HAP-1 (cell line): ENCODE data around the gene LATS2.
A peak's percentile ranks its signal among the peaks of the same experiment; 100 is the strongest.
"Not testable (repeated sequence)": the region's sequence is repeated elsewhere in the genome, so short reads cannot be mapped to it uniquely, and the experiment has no call there.

Experiments
- DNase-seq, 2 experiments: peaks; one replicate each; pipeline ENCODE4 v3.0.0-alpha.2; 2016 to 2020; ENCODE audit warnings: low spot score in 2 of 2
- H3K27me3 ChIP-seq: fragments of 250-450 bp; sonication (Bioruptor Pico); 2 replicates; pipeline ENCODE4 v1.5.1; 2020; ENCODE audit warnings: low read depth, mild to moderate bottlenecking, moderate library complexity
- H3K36me3 ChIP-seq: fragments of 250-450 bp; sonication (Bioruptor Pico); replicated peaks from 2 replicates; pipeline ENCODE4 v1.5.1; 2020; ENCODE audit warnings: mild to moderate bottlenecking
- H3K4me1 ChIP-seq: fragments of 250-450 bp; sonication (Bioruptor Pico); 2 replicates; pipeline ENCODE4 v1.5.1; 2020; ENCODE audit warnings: mild to moderate bottlenecking
- H3K4me3 ChIP-seq: fragments of 250-450 bp; sonication (Bioruptor Pico); 2 replicates; pipeline ENCODE4 v1.5.1; 2020; ENCODE audit warnings: mild to moderate bottlenecking, moderate library complexity
- H3K9me3 ChIP-seq: fragments of 250-450 bp; sonication (Bioruptor Pico); 2 replicates; pipeline ENCODE4 v1.5.1; 2020; ENCODE audit warnings: mild to moderate bottlenecking, moderate library complexity
- in situ Hi-C: fragments of 300-500 bp; cut with MboI; formaldehyde crosslinking; loops from 3 replicates; pipeline ENCODE4 v1.14.3; 2020; ENCODE audit warnings: low sequenced_read_pairs, inconsistent platforms, mixed read lengths

Gene LATS2

GRCh38 chr13:20981370-20982095 lies 79.9 kb downstream of the LATS2 start:
- DNase-seq = no peak
- peaks cover 51% of the 10 kb centered on the region for H3K36me3 ChIP-seq
- H3K9me3 ChIP-seq = no peaks in the 10 kb centered on the region
- H3K4me1 ChIP-seq = no peaks in the 10 kb centered on the region
- in situ Hi-C loops = no loop called here
- H3K27me3 ChIP-seq = no peaks in the 10 kb centered on the region
- no peak overlapping the region for H3K4me3 ChIP-seq

DNA sequence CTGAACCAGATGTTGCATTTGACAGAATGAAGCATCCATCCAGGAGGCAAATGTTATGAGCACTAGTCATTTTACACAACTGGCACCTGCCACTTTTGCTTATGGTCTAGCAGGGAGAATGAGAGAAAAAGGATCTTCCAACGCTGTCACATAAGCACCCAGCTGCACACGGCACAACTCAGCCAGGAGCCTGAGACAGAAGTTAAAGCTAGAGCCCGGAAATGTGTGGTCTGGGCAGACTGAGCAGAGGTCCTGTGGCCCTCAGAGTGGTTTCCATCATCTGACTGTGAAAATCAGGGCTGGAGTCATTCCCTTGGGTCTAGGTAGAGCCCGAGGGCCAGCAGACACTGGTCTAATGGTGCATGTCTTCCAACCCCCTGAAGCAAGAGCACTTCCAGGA lies 80.5 kb downstream of the LATS2 start:
- DNase-seq = no peak
- Histone ChIP-seq H3K4me1 (no peaks in the 10 kb centered on the region), H3K27me3 (no peaks in the 10 kb centered on the region), H3K4me3 (no peak overlapping the region), H3K9me3 (no peaks in the 10 kb centered on the region), H3K36me3 (peaks cover 54% of the 10 kb centered on the region)
- in situ Hi-C loops = no loop called here

DNA sequence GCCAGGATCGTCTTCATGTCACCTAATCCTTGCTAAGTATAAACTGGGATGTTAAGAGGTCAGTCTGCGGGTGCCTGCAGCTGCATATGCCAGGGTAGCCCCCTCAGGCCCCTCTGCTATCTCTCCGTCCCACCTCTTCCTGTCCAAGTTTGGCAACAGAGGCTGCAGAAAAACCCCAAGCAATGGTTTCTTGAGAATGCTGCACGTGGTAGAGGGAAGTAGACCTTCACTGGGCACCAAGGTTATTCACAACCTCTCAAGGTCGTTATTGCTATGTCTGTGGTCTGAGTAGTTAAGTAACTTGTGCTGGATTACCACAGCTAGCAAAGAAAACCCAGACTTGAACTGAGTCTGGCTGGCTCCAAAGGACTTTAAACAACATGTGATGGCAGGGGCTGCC lies 81.0 kb downstream of the LATS2 start:
- in situ Hi-C loops = no loop called here
- Histone ChIP-seq H3K36me3 (peaks cover 55% of the 10 kb centered on the region), H3K9me3 (no peaks in the 10 kb centered on the region), H3K27me3 (no peaks in the 10 kb centered on the region), H3K4me3 (no peak overlapping the region), H3K4me1 (no peaks in the 10 kb centered on the region)
- no peak for DNase-seq

DNA sequence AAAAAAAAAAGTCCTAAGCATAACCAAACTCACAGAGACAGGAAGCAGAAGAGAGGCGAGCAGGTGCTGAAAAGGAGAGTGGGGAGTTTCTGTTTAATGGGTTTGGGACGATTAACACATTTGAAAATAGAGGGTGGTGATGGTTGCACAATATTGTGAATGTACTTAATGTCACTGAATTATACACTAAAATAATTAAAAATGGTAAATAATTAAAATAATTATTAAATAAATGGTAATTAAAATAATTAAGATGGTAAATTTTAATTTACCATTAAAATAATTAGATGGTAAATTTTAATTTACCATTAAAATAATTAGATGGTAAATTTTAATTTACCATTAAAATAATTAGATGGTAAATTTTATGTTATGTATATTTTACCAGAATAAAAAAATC lies 84.0 kb downstream of the LATS2 start:
- Histone ChIP-seq H3K4me3 (no peak overlapping the region), H3K36me3 (peaks cover 70% of the 10 kb centered on the region), H3K9me3 (no peaks in the 10 kb centered on the region), H3K4me1 (no peaks in the 10 kb centered on the region), H3K27me3 (no peaks in the 10 kb centered on the region)
- DNase-seq = no peak
- in situ Hi-C loops = no loop called here

DNA sequence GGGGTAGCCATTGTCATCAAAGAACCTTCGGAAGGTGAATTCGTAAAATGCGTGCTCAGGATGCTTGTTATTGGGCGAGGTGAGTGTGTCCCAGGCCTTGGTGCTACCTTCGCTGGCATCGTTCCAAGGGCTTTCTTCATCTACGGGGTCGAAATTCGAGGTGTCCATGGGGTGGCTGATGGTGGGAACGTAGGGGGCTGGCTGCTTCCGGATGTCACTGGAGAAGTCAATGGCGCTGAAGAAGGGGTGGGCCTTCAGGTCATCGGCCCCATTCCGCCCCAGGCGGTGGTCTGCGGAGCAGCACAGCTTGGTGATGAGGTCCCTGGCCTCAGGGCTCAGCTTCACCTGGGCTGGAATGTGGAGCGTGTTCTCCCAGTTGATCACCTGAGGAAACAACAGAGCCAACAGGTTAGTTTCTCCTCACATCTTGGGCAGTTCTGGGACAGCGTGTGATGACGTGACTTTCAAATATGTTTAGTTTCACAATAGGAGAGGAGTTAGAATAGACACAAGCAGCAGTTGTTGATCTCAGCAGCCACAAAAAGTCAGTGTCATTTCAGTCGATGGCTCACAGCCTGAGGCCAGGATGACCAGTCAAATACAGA lies 86.3 kb downstream of the LATS2 start:
- Histone ChIP-seq H3K27me3 (no peaks in the 10 kb centered on the region), H3K4me3 (no peak overlapping the region), H3K36me3 (peaks cover 49% of the 10 kb centered on the region), H3K9me3 (no peaks in the 10 kb centered on the region), H3K4me1 (no peaks in the 10 kb centered on the region)
- in situ Hi-C loops = no loop called here
- DNase-seq = no peak

DNA sequence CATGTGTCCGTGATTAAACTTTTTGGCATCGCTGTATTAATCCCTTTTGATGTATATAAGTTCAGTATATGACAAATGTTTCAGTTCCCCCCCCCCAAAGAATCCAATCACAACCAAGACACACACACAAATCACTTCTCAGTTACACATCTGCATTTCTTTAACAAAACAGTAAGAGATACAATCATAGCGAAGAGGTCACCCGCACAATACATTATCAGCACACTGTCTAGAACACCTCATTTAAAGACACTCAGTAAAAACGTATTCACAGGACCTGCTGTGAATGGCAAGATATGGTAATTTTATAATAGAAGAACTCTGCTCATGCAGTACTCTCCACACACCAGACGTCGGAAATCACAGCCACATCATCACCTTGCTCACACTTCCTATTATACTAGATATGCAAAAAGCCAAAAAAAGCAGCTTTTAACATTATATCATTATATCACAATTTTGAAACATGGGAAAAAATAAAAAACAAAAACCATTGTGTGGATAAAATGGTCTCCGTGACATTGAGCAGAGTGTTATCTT lies 87.4 kb downstream of the LATS2 start:
- Histone ChIP-seq H3K27me3 (no peaks in the 10 kb centered on the region), H3K36me3 (peaks cover 39% of the 10 kb centered on the region), H3K4me1 (no peaks in the 10 kb centered on the region), H3K4me3 (no peak overlapping the region), H3K9me3 (no peaks in the 10 kb centered on the region)
- in situ Hi-C loops = no loop called here
- no peak for DNase-seq

DNA sequence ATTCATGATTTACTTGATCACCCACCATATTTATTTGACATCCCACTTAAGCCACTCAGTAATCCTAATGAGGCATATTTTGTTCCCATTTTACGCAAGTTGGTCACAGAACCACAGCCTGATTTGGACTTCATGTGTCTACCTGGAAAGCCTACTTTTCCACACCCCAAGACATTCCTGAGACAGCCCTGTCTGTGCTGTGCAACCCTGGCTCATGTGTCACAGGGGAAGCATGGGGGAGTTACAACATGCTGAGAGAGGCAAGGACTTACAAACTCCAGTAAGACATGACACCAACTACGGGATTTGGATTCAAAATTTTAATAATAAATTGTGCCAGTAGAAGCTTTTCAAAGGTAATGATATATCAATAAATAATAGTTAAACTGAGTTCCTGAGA lies 88.7 kb downstream of the LATS2 start:
- no peak overlapping the region for H3K4me3 ChIP-seq
- H3K36me3 ChIP-seq = peaks cover 33% of the 10 kb centered on the region
- in situ Hi-C loops = no loop called here

DNA sequence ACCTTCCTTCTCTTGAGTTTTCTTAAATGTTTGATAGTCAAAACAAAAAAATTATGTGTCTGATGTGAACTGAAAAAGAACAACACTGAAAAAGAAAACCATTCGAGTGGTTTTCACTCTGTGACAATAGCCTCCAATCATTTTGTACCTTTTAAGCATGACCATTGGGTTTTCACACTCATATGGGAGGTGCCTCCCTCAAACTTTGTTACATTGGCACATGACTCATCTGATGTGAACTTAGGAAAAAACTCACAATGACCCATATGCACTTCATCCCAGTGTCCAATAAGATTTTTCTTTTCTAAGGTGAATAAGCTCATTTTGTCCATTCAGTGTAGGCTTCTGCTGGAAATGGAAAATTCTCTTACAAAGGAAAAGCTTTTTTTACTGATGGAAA lies 92.2 kb downstream of the LATS2 start:
- no peak for DNase-seq
- Histone ChIP-seq H3K27me3 (no peaks in the 10 kb centered on the region), H3K4me3 (no peak overlapping the region), H3K36me3 (peaks cover 16% of the 10 kb centered on the region), H3K9me3 (no peaks in the 10 kb centered on the region), H3K4me1 (no peaks in the 10 kb centered on the region)
- in situ Hi-C loops = no loop called here

More for the DNA sequence above, 88.7 kb downstream of the LATS2 start:
- Histone ChIP-seq H3K9me3 (no peaks in the 10 kb centered on the region), H3K27me3 (no peaks in the 10 kb centered on the region), H3K4me1 (no peaks in the 10 kb centered on the region)
- DNase-seq = no peak

DNA sequence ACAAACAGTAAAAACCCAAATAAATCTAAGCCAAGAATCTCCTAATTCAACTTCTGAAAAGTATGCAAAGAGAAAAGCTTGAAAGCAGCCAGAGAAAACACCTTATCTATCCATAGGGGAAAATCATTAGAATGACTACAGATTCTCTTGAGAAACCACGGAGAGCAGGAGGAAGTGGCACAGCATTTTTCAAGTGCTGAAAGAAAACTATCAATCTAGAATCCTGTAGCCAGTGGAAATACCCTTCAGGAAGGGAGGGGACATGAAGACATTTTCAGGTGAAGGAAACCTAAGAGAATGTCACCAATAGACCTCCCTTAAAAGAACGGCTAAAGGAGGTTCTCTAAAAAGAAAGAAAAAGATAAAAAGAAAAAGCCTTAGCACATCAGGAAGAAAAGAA lies 92.6 kb downstream of the LATS2 start:
- Histone ChIP-seq H3K36me3 (peaks cover 12% of the 10 kb centered on the region), H3K4me1 (no peaks in the 10 kb centered on the region), H3K9me3 (no peaks in the 10 kb centered on the region), H3K27me3 (no peaks in the 10 kb centered on the region), H3K4me3 (no peak overlapping the region)
- DNase-seq = no peak
- in situ Hi-C loops = no loop called here

DNA sequence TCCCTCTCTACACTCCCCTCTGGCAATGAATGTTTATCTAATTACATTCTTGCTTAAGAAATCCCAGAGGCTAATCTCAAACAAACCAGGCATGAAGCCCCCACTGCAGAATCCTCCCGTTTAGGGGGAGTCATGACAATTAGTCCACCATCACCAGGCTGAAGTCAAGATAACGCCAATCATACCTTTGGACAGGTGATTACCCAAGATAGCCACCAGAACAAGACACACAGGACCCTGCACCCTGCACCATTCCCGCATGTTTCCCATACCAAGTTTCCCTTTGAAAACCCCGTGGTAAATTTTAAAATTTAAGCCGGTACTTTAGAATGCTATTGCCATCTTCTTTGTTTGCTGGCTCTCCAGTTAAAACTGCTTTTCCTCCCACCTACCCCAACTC lies 94.0 kb downstream of the LATS2 start:
- Histone ChIP-seq H3K4me1 (no peaks in the 10 kb centered on the region), H3K4me3 (no peak overlapping the region), H3K36me3 (no peaks in the 10 kb centered on the region), H3K9me3 (no peaks in the 10 kb centered on the region), H3K27me3 (no peaks in the 10 kb centered on the region)
- no peak for DNase-seq
- in situ Hi-C loops = no loop called here

- in situ Hi-C loops = no loop called here
- H3K9me3 ChIP-seq = no peaks in the 10 kb centered on the region
- no peaks in the 10 kb centered on the region for H3K4me1 ChIP-seq
- no peak for DNase-seq
- H3K4me3 ChIP-seq = no peak overlapping the region
- no peaks in the 10 kb centered on the region for H3K36me3 ChIP-seq
- H3K27me3 ChIP-seq = no peaks in the 10 kb centered on the region
Measured at GRCh38 chr13:20964904-20965303, 96.5 kb downstream of the LATS2 start.

- H3K9me3 ChIP-seq, in situ Hi-C loops, H3K27me3 ChIP-seq, H3K4me3 ChIP-seq, H3K4me1 ChIP-seq, H3K36me3 ChIP-seq, DNase-seq: not testable (repeated sequence)
Measured at GRCh38 chr13:20961663-20962062, 99.7 kb downstream of the LATS2 start.

DNA sequence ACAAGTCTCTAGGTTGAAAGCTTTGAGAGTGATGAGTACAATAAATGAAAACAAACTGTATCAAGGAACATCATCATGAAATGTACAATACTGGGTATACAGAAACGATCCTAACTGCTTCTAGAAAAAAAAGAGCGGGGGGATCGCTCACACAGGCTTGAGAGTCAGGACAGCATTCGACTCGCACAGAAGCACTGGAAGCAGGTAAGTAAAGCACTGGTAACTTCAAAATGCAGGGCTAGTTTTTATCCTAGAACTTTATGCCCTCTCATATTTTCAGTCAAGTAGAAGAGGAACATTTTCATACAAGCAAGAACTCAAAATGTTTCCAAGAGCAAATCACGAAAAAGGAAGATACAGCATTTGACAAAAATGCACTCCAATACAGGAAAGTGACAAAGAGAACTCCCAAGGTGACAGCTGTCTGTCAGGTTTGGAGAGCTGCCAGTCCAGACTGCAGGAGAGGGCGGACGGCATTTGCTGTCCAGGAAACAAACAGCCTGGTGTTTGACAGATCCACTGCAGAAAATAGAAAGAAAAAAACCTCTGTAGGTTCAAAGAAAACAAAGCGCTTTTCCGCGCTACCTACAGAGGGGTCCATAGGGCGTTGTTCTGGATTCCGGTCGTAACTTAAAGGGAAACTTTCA lies 100.6 kb downstream of the LATS2 start:
- peak in 1 of 2 experiments; percentile 25 for DNase-seq
- Histone ChIP-seq H3K4me1 (no peaks in the 10 kb centered on the region), H3K27me3 (no peaks in the 10 kb centered on the region), H3K4me3 (peak overlapping the region; percentile 14), H3K36me3 (no peaks in the 10 kb centered on the region), H3K9me3 (no peaks in the 10 kb centered on the region)
- in situ Hi-C loops = no loop called here

- in situ Hi-C loops, H3K4me3 ChIP-seq, H3K9me3 ChIP-seq, H3K36me3 ChIP-seq, H3K27me3 ChIP-seq, DNase-seq, H3K4me1 ChIP-seq: not testable (repeated sequence)
Measured at GRCh38 chr13:20957049-20957620, 104.3 kb downstream of the LATS2 start.
